Cardiac atrium fibroblast (primary cell): ENCODE data around the gene MYO10. TPM values are rescaled to one million over a fixed set of nuclear protein-coding genes. Genes with fewer than 3 reads are reported as not detected.

ENCODE experiments used
- total RNA-seq: library from RNA; depleted of rRNA; stranded (reverse); fragments of >200 nt; gene quantifications from 2 replicates; pipeline ENCODE4 v1.2.3, GENCODE V29; 2015

The MYO10 gene
- 23.5 and 24.9 TPM in 2 replicates for total RNA-seq

GRCh38 chr5:16936150-16936988 lies at the start of gene MYO10:
TSS of gene MYO10 (minus strand) at chr5:16936288. CDS start at chr5:16935808, 480 bp downstream.

GRCh38 chr5:16616536-16617273 lies 319.4 kb downstream of the MYO10 start, which contains the start of gene RETREG1:
TSS of gene RETREG1 (minus strand) at chr5:16616997. CDS start at chr5:16616971, 26 bp downstream.

